HFFc6 (cell line): ENCODE results near the gene TMEM98. TPM values are rescaled to one million over a fixed set of nuclear protein-coding genes. Genes with fewer than 3 reads are reported as not detected.
"Not testable (repeated sequence)": the region's sequence is repeated elsewhere in the genome, so short reads cannot be mapped to it uniquely, and the experiment has no call there.

Experiments
- DNase-seq: peaks from one replicate; pipeline ENCODE4 v3.0.0-alpha.2; 2018
- H3K27ac Mint-ChIP-seq: 2 replicates; pipeline ENCODE4 v1.8.0; 2020; ENCODE audit warnings: mild to moderate bottlenecking, mixed read lengths
- H3K27me3 Mint-ChIP-seq: 2 replicates; pipeline ENCODE4 v1.8.0; 2021; ENCODE audit warnings: mild to moderate bottlenecking, moderate library complexity, mixed read lengths; ENCODE audit not compliant: insufficient read depth
- H3K36me3 Mint-ChIP-seq: 2 replicates; pipeline ENCODE4 v1.8.0; 2021; ENCODE audit warnings: low read depth, mixed read lengths
- H3K4me1 Mint-ChIP-seq: 2 replicates; pipeline ENCODE4 v1.8.0; 2020; ENCODE audit warnings: low read depth, mixed read lengths
- H3K4me3 Mint-ChIP-seq: 2 replicates; pipeline ENCODE4 v1.8.0; 2020; ENCODE audit warnings: mild to moderate bottlenecking, moderate library complexity, mixed read lengths
- H3K9me3 Mint-ChIP-seq: 2 replicates; pipeline ENCODE4 v1.8.0; 2020; ENCODE audit warnings: mild to moderate bottlenecking, mixed read lengths
- total RNA-seq, 6 experiments: library from RNA; stranded (reverse); fragmentation: NEBNext Ultra II Directional; extraction: Animal tissue kit (Norgen Biotek cat#: 25700); gene quantifications; 2 replicates in 1 of 6; 3 replicates in 5 of 6; pipeline ENCODE4 v1.2.3, GENCODE V29; 2021
- TF ChIP-seq, protein P1 (sequence below): fragments of 200-600 bp; sonication (generic); IDR thresholded peaks from 2 replicates; pipeline ENCODE4 v1.5.0; 2021; ENCODE audit warnings: antibody characterized with exemption, mild to moderate bottlenecking

Gene TMEM98
- total RNA-seq, 6 experiments from 2014 or later, result 34.4 to 66.9 (median 38.5) TPM

DNA sequence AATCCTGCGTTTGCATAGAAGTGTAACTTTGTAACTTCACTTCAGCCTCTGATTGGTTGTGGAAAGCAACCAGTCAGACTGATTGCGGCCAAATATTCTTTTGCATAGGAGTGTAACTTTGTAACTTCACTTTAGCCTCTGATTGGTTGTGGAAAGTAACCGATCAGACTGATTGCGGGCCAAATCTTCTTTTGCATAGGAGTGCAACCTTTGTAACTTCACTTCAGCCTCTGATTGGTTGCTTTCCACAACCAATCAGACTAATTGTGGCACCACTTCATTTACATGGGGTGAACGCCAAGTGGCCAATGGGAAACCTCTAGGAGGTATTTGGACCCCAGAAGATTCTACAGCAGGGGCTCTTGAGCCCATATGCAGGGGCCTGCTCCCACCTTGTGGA, 1.8 kb upstream of the TMEM98 start:
- Mint-ChIP-seq H3K4me3 (no peak overlapping the region), H3K36me3 (no peaks in the 10 kb centered on the region), H3K27ac (no peak overlapping the region), H3K4me1 (no peaks in the 10 kb centered on the region), H3K27me3 (no peaks in the 10 kb centered on the region; the same call in 1 of the 2 replicates), H3K9me3 (no peaks in the 10 kb centered on the region)
- DNase-seq, result no peak
- TF ChIP-seq, protein P1, sequence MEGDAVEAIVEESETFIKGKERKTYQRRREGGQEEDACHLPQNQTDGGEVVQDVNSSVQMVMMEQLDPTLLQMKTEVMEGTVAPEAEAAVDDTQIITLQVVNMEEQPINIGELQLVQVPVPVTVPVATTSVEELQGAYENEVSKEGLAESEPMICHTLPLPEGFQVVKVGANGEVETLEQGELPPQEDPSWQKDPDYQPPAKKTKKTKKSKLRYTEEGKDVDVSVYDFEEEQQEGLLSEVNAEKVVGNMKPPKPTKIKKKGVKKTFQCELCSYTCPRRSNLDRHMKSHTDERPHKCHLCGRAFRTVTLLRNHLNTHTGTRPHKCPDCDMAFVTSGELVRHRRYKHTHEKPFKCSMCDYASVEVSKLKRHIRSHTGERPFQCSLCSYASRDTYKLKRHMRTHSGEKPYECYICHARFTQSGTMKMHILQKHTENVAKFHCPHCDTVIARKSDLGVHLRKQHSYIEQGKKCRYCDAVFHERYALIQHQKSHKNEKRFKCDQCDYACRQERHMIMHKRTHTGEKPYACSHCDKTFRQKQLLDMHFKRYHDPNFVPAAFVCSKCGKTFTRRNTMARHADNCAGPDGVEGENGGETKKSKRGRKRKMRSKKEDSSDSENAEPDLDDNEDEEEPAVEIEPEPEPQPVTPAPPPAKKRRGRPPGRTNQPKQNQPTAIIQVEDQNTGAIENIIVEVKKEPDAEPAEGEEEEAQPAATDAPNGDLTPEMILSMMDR, result no peak

DNA sequence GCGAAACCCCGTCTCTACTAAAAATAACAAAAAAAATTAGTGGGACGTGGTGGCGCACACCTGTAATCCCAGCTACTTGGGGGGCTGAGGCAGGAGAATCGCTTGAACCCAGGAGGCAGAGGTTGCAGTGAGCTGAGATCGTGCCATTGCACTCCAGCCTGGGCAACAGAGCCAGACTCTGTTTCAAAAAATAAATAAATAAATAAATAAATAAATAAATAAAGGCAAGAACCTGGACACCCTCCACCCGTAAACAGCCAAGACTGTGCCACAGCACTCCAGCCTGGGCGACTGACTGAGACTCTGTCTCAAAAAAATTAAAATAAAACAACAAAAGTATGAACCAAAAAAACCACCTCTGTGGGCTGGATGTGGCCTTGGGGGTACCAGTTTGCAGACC, 1.2 kb upstream of the TMEM98 start:
- H3K9me3 Mint-ChIP-seq, H3K4me1 Mint-ChIP-seq, H3K27ac Mint-ChIP-seq, H3K4me3 Mint-ChIP-seq, H3K27me3 Mint-ChIP-seq, DNase-seq, H3K36me3 Mint-ChIP-seq: not testable (repeated sequence)

DNA sequence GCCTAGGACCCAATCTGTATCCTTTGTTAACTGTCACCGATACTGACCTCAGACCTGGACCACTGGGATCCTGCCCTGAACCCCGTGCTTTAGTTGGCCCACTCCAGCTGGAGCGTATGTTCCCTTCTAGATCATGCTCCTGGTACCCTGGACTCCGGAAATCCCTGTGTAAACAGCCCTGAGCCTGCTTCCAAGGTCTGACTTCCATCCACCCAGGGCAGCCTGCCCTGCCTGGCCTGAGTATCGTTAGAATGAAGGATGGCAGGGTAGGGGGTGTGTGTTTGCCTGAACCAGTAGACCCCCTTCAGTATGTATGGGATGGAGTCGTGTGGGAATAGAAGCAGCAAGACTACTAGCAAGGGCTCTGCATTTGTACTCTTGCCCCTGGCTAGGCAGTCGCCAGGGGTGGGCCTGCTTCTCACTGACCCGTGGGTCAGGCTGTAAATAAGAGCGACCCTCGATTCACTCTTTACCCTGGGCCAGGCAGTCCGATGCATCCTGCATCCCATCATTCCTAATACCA, 691 bp upstream of the TMEM98 start:
- TF ChIP-seq, protein P1, result no peak
- no peaks in the 10 kb centered on the region for H3K9me3 Mint-ChIP-seq
- H3K36me3 Mint-ChIP-seq, result no peaks in the 10 kb centered on the region
- H3K27ac Mint-ChIP-seq, result peak overlapping the region; percentile 46; the same call in 1 of the 2 replicates
- H3K27me3 Mint-ChIP-seq, result no peaks in the 10 kb centered on the region; the same call in 1 of the 2 replicates
- H3K4me1 Mint-ChIP-seq, result peaks cover 5% of the 10 kb centered on the region; the same call in 1 of the 2 replicates
- no peak for DNase-seq
- peak overlapping the region; percentile 81 for H3K4me3 Mint-ChIP-seq

DNA sequence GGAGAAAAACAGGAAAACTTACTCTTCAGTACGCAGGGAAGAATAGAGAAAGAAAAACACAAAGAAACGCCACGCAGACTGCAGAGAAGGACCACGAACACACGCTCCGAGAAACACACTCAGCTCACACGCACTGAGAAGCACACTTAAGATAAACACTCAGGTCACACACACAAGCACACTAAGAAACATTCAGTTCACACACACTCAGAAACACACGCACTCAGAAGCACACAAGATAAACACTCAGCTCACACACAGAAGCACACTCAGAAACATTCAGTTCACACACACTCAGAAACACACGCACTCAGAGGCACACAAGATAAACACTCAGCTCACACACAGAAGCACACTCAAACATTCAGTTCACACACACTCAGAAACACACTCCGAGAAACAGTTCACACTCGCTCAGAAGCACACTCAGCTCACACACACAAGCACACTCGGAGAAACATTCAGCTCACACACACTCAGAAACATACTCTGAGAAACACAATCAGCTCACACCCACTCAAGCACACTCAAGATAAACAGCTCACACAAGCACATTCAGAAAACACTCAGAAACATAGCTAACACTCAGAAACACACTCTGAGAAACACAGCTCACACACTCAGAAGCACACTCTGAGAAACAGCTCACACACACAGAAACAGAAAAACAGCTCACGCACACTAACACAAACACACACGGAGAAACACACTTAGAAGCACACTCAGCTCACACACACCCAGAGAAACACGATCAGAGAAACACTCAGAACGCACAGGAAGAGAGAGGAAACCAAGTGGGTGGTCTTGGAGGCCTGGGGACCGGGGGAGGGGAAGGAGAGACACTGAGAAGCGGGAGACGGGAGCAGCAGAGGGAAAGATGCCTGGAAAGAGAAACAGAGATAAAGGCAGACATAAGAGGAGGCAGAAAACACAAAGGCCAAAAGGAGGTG, 908 bp downstream of the TMEM98 start:
- DNase-seq, result no peak
- Mint-ChIP-seq H3K36me3 (no peaks in the 10 kb centered on the region; the same call in 1 of the 2 replicates), H3K4me3 (no peak overlapping the region), H3K27me3 (no peaks in the 10 kb centered on the region; the same call in 1 of the 2 replicates), H3K27ac (no peak overlapping the region), H3K4me1 (peaks cover 9% of the 10 kb centered on the region; the same call in 1 of the 2 replicates), H3K9me3 (no peaks in the 10 kb centered on the region)
- TF ChIP-seq, protein P1, result no peak

DNA sequence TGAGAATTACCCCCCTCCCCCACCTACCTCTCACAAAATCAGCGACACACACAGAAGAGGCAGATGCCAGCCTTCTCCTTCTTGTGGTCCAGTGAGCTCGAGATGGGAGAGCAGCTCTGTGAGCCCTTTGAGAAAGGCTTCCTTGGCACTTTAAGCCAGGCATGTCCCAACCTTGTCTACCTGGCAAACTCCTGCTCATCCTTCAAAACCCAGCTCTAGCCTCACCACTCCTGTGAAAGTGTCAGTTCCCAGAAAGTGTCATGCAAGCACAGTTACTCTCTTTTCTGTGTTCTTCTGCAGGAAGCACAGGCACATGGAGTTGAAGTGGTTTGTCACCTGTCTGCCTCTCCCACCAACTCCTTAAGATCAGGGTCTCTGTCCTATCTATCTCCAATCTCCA, 1.6 kb downstream of the TMEM98 start:
- TF ChIP-seq, protein P1, result no peak
- H3K27ac Mint-ChIP-seq, result no peak overlapping the region
- H3K27me3 Mint-ChIP-seq, result no peaks in the 10 kb centered on the region; the same call in 1 of the 2 replicates
- H3K36me3 Mint-ChIP-seq, result no peaks in the 10 kb centered on the region; the same call in 1 of the 2 replicates
- peaks cover 11% of the 10 kb centered on the region; the same call in 1 of the 2 replicates for H3K4me1 Mint-ChIP-seq
- no peak for DNase-seq
- H3K9me3 Mint-ChIP-seq, result no peaks in the 10 kb centered on the region
- H3K4me3 Mint-ChIP-seq, result no peak overlapping the region

DNA sequence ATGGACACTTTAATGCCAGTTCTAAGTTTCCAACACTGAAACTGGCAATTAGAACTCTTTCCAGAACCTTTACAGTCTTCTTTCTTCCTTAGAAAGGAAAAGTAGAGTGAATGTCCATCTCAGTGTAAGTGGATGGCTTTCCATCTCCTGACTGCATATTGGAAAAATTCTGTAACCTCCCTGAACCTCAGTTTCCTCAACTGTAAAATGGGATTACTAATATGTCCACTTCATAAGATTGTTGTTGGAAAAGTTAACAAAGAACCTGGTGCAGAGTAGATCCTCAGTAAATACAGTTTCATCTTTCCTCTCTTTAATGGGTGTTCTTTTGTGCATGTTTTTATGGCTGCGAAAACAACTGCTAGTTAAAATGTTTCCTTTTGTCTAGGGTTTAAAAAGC, 2.6 kb downstream of the TMEM98 start:
- Mint-ChIP-seq H3K9me3 (no peaks in the 10 kb centered on the region), H3K36me3 (no peaks in the 10 kb centered on the region; the same call in 1 of the 2 replicates), H3K4me3 (no peak overlapping the region), H3K4me1 (peaks cover 11% of the 10 kb centered on the region; the same call in 1 of the 2 replicates), H3K27ac (no peak overlapping the region), H3K27me3 (no peaks in the 10 kb centered on the region; the same call in 1 of the 2 replicates)
- TF ChIP-seq, protein P1, result no peak
- no peak for DNase-seq
